HepG2 (cell line): ENCODE measurements around the gene NAT9. TPM values are rescaled to one million over a fixed set of nuclear protein-coding genes. Genes with fewer than 3 reads are reported as not detected.

Experiments used
- BCL3 ChIP-seq: sonication (generic); formaldehyde crosslinking; IDR thresholded peaks from 2 replicates; pipeline ENCODE4 v1.5.1; 2020; ENCODE audit warnings: mild to moderate bottlenecking, missing genetic modification reagents, moderate library complexity
- DR1 ChIP-seq: sonication (generic); formaldehyde crosslinking; IDR thresholded peaks from 2 replicates; pipeline ENCODE4 v1.8.0; 2021; ENCODE audit warnings: mild to moderate bottlenecking, missing genetic modification reagents, inconsistent platforms
- FOXK2 ChIP-seq: fragments of 450-650 bp; IDR thresholded peaks from 2 replicates; pipeline ENCODE4 v1.6.1; 2016
- HHEX ChIP-seq: IDR thresholded peaks from 2 replicates; pipeline ENCODE4 v1.6.1; 2016; ENCODE audit warnings: control low read depth
- HNRNPL ChIP-seq: fragments of 200-400 bp; formaldehyde crosslinking; IDR thresholded peaks from 2 replicates; pipeline ENCODE4 v1.6.1; 2017; ENCODE audit warnings: mild to moderate bottlenecking, low read depth, low read length
- RBM39 ChIP-seq: fragments of 200-400 bp; formaldehyde crosslinking; IDR thresholded peaks from one replicate; pipeline ENCODE4 v1.6.1; 2018; ENCODE audit warnings: antibody characterized with exemption, mild to moderate bottlenecking, low read depth, low read length; ENCODE audit not compliant: poor library complexity, severe bottlenecking
- SCMH1 ChIP-seq: sonication (generic); formaldehyde crosslinking; IDR thresholded peaks from 2 replicates; pipeline ENCODE4 v1.9.0; 2021; ENCODE audit warnings: missing genetic modification reagents, mild to moderate bottlenecking, borderline replicate concordance
- SMC3 ChIP-seq: IDR thresholded peaks from 2 replicates; pipeline ENCODE4 v1.6.1; 2011; ENCODE audit warnings: low read length, improper control_type of control experiment
- SUZ12 ChIP-seq: fragments of 150-350 bp; IDR thresholded peaks from 2 replicates; pipeline ENCODE4 v1.6.1; 2014; ENCODE audit warnings: low read depth, low read length
- TFDP2 ChIP-seq: sonication (generic); formaldehyde crosslinking; IDR thresholded peaks from 2 replicates; pipeline ENCODE4 v1.4.0; 2020; ENCODE audit warnings: missing genetic modification reagents
- TMF1 ChIP-seq: sonication (generic); formaldehyde crosslinking; IDR thresholded peaks from 2 replicates; pipeline ENCODE4 v1.8.1; 2022; ENCODE audit warnings: low read depth, missing genetic modification reagents
- ZBTB8A ChIP-seq: sonication (generic); formaldehyde crosslinking; IDR thresholded peaks from 2 replicates; pipeline ENCODE4 v1.4.0; 2020; ENCODE audit warnings: mild to moderate bottlenecking, low read depth, missing genetic modification reagents, borderline replicate concordance
- ZKSCAN1 ChIP-seq: fragments of 150-350 bp; IDR thresholded peaks from 2 replicates; pipeline ENCODE4 v1.6.1; 2014; ENCODE audit warnings: low read length
- ZNF367 ChIP-seq: sonication (generic); formaldehyde crosslinking; IDR thresholded peaks from 2 replicates; pipeline ENCODE4 v1.4.0; 2020; ENCODE audit warnings: missing genetic modification reagents, borderline replicate concordance
- ZNF431 ChIP-seq: sonication (generic); formaldehyde crosslinking; IDR thresholded peaks from 2 replicates; pipeline ENCODE4 v1.9.0; 2022; ENCODE audit warnings: missing genetic modification reagents, low read depth, mild to moderate bottlenecking, borderline replicate concordance
- ZNF572 ChIP-seq: sonication (generic); formaldehyde crosslinking; IDR thresholded peaks from 2 replicates; pipeline ENCODE4 v1.5.1; 2020; ENCODE audit warnings: mild to moderate bottlenecking, missing genetic modification reagents
- ZNF766 ChIP-seq: sonication (generic); formaldehyde crosslinking; IDR thresholded peaks from 2 replicates; pipeline ENCODE4 v1.5.0; 2020; ENCODE audit warnings: missing genetic modification reagents, borderline replicate concordance
- polyA plus RNA-seq, 8 experiments: library from polyadenylated mRNA; depleted of rRNA in 3 of 8; stranded (reverse) in 7 of 8; unstranded in 1 of 8; fragments of >200 nt; fragmentation: Illumina TruSeq in 4 of 8; extraction: Trizol in 4 of 8; gene quantifications; 2 replicates each; pipeline versions ENCODE4 v1.2.1 to v1.2.3, GENCODE V29; 2011 to 2016; ENCODE audit warnings: low read depth in 4 of 8, missing spikeins in 1 of 8, mixed read lengths in 1 of 8; ENCODE audit not compliant: insufficient read depth in 1 of 8
- total RNA-seq, 5 experiments: library from RNA; depleted of rRNA; stranded (reverse); fragments of >200 nt; fragmentation: Illumina TruSeq; extraction: Trizol; gene quantifications; 2 replicates each; pipeline ENCODE4 v1.2.3, GENCODE V29; 2016; ENCODE audit warnings: low read depth in 1 of 5
- TF ChIP-seq, protein P1 (sequence below): sonication (generic); formaldehyde crosslinking; IDR thresholded peaks from 2 replicates; pipeline ENCODE4 v1.5.0; 2020; ENCODE audit warnings: mild to moderate bottlenecking, low read depth, missing genetic modification reagents, borderline replicate concordance
- TF ChIP-seq, protein P2 (sequence below): sonication (generic); formaldehyde crosslinking; IDR thresholded peaks from 2 replicates; pipeline ENCODE4 v1.4.0; 2020; ENCODE audit warnings: mild to moderate bottlenecking, missing genetic modification reagents

The NAT9 gene
- total and polyA plus RNA-seq, 2 of the 13 experiments (the other 11 are each of a cell fraction or from before 2014, with no cell fraction given) = 39.7 to 44.2 TPM

GRCh38 chr17:74769266-74769855 lies 6.8 kb downstream of the NAT9 start (continued):
- TF ChIP-seq DR1 (CRISPR knock-in tag) (0 out of 2 replicates have a peak, but pooled peaks have one; percentile 17), ZNF367 (CRISPR knock-in tag) (no peak), SMC3 (no peak), ZKSCAN1 (no peak), RBM39 (no peak), SUZ12 (no peak), TMF1 (CRISPR knock-in tag) (0 out of 2 replicates have a peak, but pooled peaks have one; percentile 20), TFDP2 (CRISPR knock-in tag) (no peak), ZNF431 (no peak), SCMH1 (no peak), HNRNPL (no peak), FOXK2 (no peak), ZBTB8A (CRISPR knock-in tag) (no peak), ZNF766 (CRISPR knock-in tag) (0 out of 2 replicates have a peak, but pooled peaks have one; percentile 16), ZNF572 (CRISPR knock-in tag) (no peak), HHEX (no peak), BCL3 (CRISPR knock-in tag) (0 out of 2 replicates have a peak, but pooled peaks have one; percentile 3)
- TF ChIP-seq, protein P1, sequence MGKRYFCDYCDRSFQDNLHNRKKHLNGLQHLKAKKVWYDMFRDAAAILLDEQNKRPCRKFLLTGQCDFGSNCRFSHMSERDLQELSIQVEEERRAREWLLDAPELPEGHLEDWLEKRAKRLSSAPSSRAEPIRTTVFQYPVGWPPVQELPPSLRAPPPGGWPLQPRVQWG (CRISPR knock-in tag) = no peak
- TF ChIP-seq, protein P2, sequence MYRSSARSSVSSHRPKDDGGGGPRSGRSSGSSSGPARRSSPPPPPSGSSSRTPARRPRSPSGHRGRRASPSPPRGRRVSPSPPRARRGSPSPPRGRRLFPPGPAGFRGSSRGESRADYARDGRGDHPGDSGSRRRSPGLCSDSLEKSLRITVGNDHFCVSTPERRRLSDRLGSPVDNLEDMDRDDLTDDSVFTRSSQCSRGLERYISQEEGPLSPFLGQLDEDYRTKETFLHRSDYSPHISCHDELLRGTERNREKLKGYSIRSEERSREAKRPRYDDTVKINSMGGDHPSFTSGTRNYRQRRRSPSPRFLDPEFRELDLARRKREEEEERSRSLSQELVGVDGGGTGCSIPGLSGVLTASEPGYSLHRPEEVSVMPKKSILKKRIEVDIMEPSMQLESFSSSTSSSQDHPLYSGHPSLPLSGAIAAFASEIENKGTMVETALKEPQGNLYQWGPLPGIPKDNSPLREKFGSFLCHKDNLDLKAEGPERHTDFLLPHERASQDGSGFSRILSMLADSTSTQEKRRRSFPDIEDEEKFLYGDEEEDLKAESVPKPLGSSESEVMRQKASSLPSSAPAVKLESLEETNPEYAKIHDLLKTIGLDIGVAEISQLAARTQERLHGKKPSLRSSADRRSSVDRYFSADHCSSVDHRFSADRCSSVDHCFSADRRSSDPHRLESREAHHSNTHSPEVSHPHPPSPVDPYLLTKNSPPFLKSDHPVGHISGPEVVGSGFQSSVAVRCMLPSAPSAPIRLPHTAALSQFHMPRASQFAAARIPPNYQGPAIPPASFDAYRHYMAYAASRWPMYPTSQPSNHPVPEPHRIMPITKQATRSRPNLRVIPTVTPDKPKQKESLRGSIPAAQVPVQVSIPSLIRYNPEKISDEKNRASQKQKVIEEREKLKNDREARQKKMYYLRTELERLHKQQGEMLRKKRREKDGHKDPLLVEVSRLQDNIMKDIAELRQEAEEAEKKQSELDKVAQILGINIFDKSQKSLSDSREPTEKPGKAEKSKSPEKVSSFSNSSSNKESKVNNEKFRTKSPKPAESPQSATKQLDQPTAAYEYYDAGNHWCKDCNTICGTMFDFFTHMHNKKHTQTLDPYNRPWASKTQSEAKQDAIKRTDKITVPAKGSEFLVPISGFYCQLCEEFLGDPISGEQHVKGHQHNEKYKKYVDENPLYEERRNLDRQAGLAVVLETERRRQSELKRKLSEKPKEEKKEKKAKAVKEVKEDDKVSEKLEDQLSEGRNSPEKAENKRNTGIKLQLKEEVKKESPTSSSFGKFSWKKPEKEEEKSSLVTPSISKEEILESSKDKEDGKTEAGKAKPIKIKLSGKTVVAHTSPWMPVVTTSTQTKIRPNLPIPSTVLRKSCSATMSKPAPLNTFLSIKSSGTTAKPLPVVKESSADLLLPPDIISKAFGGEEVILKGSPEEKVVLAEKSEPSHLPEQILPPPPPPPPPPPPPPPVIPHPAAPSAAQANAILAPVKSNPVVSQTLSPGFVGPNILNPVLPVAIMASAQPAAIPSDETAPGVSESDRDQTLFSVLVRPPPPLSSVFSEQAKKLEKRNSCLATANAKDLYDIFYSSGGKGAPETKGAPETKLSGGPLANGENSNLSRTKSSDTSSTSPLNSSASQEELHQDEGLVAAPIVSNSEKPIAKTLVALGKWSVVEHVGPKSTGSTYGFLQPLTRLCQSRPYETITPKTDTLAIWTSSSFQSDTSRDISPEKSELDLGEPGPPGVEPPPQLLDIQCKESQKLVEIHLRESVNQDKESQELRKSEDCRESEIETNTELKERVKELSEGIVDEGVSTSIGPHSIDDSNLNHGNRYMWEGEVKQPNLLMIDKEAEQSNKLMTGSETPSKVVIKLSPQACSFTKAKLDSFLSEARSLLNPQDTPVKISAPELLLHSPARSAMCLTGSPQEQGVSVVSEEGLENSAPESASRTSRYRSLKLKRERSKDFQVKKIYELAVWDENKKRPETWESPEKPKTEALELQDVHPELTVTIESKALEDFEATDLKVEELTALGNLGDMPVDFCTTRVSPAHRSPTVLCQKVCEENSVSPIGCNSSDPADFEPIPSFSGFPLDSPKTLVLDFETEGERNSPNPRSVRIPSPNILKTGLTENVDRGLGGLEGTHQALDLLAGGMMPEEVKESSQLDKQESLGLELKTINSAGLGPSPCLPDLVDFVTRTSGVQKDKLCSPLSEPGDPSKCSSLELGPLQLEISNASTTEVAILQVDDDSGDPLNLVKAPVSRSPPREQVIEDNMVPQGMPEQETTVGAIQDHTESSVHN (CRISPR knock-in tag) = no peak
